GM18868 (cell line): ENCODE measurements around the gene RAMP3.
"Not testable (repeated sequence)": the region's sequence is repeated elsewhere in the genome, so short reads cannot be mapped to it uniquely, and the experiment has no call there.

ENCODE experiments used
- ATAC-seq: cut with Tn5 transposase; IDR thresholded peaks from one replicate; pipeline ENCODE4 v1.9.1; 2021; ENCODE audit warnings: mild to moderate bottlenecking, moderate library complexity; ENCODE audit not compliant: unreplicated experiment

RAMP3 gene

DNA sequence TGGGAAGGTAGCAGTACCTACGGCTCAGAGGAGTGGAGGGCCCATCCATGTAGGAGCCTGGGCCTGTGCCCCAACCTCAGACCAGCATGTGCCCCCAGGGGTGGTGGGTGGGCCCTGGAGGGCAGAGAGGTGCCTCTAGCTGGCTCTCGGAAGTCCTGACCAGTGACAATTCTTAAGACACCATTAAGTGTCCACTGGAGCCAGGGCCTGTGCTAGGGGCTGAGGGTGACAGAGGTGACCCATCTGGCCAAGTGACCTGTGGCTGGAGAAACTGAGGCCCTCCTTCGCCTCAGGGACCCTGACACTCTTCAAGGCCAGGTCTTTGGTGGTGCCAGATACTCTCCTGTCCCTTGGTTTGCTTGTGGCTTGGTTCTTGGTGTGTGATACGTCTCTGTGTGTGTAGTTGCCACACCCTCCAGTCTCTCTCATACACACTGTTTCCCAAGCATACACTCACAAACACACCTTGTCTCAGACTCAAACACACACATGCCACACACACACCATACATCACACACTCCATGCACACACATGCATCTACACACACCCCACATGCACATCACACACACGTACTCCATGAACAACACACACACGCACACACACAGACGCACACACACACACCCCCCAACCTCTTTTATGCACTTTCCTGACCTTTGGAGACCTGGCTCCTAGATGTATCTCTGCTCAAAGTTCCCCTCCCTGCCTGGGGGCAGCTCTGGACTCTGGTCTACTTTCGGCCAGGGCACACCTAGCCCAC is 897 bp upstream of the RAMP3 start:
- ATAC-seq: no peak

- ATAC-seq: no peak
These were observed 322 bp upstream of the RAMP3 start for GRCh38 chr7:45157286-45157652.

DNA sequence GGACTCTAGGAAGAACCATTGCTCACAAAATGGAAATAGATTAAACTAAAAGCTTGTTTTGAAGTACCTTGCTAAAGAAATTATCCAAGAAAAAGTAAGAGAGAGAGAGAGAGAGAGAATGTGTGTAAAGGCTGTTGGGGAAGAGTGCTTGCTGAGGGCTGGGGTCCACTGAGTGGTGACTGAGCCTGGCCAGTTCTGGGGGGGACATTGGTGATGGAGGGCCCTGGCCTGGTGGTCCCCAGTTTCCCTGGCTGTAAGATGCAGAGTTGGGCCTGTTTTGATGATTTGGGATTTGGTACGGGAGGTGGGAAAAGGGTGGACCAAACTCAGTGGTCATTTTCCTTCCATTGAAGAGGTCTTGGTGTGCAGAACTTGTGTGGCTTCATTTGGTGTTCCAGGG is 880 bp downstream of the RAMP3 start:
- no peak for ATAC-seq

GRCh38 chr7:45159296-45159695 is 1.7 kb downstream of the RAMP3 start:
- ATAC-seq: no peak

DNA sequence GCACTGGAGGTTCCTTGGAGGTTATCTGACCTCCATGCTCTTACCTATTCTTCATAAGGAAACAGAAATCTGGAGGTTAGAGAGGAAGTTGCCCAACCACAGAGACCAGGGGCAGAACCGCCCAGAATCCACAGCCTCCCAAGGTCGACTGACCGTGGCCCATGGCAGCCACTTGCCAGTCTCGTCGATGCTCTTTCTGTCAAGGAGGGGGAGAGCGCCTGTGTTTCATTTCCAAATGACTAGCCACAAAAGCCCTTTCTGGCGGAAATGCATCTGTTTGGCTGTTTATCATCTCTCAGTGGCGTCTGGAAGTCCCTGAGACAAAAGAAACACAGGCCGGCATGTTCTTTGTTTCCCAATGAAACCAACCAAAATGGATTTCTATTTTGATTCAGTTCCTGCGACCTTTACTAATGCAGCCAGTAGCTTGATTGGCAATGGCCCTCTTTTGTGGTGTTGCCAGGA is 2.9 kb downstream of the RAMP3 start:
- ATAC-seq: no peak

DNA sequence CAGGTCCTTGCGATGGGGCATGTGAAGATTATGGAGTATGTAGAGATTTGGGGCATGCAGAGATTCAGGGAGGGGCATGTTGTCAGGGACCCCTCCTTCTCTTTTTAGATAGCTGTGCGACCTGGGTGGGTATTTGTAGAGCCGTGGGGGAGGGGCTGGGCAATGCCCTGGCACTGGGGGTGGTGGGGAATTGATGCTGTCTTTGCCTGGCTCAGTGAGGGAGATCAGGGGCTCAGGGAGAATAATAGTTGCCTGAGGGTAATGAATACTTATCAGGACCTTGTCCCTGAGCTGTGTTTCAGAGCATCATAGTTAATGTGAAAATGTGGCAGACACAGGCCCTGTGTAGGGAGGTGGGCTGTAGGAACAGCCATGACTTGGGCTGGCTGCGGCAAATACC is 3.5 kb downstream of the RAMP3 start:
- no peak for ATAC-seq

DNA sequence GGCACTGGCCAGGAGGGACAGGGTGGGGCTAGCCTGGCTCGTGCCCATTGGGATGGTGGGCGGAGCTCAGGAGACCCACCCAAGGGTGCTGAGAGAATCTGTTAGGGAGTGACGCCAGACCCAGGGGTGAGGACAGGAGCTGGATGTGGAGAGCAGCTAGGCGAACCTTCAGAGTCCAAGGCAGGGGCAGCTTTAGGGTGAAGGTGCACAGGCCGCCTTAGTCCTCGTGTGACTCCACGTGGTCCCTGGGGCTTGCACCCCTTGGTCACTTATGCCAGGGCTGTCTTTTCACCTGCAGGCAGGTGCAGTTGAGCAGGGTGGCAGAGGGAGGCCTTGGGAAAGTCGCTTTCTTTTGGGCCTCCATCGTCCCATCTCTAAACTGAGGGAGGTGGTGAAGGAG is 4.3 kb downstream of the RAMP3 start:
- no peak for ATAC-seq

DNA sequence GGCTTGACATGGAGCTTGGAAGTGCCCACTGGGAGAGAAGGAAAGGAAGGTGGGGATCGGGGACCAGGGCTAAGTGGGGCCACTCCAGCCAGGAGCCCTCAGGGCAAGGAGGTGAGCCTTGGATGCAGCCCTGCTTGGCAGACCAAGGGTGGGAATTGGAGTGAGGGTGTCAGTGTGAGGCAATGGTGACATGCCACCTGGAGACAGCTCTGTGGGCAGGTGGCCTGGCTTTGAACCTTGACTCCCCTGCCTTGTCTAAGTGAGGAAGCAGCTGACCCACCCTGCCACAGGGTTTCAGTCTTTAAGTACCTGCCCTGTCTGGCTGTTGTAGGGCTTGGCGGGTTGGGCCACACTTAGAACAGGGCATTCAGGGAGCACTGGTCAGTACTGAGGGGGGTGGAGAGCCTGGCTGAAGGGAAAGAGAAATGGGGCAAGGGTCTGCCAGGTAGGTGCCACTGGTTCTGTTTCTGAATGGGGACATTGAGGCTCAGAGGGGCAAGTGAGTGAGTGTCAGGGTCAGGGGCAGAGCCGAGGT is 4.8 kb downstream of the RAMP3 start:
- ATAC-seq: no peak

GRCh38 chr7:45162943-45163691 is 5.5 kb downstream of the RAMP3 start:
- ATAC-seq: no peak

- ATAC-seq: no peak
These were observed 6.1 kb downstream of the RAMP3 start for GRCh38 chr7:45163692-45164052.

DNA sequence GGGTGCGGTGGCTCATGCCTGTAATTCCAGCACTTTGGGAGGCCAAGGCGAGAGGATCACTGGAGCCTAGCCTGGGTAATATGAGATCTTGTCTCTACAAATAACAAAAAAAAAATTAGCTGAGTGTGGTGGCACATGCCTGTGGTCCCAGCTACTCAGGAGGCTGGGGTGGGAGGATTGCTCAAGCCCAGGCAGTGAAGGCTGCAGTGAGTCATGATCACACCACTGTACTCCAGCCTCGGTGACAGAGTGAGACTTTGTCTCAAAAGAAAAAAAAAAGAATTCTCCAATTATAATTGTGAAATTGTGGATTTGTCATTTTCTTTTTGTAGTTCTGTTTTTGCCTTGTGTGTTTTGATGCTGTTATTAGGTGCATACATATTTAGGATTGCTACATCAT is 6.7 kb downstream of the RAMP3 start:
- ATAC-seq: not testable (repeated sequence)

- ATAC-seq: no peak
These were observed 8.3 kb downstream of the RAMP3 start for GRCh38 chr7:45165857-45166256.

DNA sequence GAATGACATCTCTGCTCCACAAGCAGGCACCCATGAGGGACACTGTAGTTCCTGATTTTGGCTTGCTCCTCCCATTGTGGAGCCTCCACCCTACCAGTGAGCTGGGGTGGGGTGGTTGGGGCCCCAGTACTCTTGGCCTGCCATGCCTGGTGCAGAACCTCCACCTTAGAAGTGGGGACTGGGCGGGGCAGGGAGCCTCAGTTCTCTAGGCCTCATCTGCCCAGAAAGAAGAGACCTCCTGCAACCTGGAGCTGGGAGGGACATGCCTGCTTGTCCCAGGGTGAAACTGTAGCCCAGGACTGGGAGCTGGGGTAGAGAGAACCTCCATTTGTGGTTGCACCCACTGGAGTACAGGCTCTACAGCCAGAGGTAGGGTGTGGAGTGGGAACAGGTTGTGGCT is 14.4 kb downstream of the RAMP3 start:
- no peak for ATAC-seq

GRCh38 chr7:45173596-45174327 is 16.2 kb downstream of the RAMP3 start:
- no peak for ATAC-seq

DNA sequence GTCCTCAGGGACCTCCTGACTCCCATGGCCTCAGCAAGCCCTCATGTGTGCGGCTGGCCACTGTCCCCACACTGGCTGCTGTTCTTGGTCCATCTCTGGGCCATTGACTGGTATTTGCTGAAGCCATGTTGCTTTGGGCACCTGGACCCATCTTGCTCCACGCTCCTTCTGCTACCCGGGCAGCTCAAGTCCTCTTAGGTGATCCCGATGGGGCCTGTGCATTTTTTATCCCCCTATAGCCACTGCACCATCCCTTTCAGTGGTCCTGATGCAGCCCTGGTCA is 16.7 kb downstream of the RAMP3 start:
- ATAC-seq: no peak

GRCh38 chr7:45174966-45175765 is 17.6 kb downstream of the RAMP3 start:
- no peak for ATAC-seq

DNA sequence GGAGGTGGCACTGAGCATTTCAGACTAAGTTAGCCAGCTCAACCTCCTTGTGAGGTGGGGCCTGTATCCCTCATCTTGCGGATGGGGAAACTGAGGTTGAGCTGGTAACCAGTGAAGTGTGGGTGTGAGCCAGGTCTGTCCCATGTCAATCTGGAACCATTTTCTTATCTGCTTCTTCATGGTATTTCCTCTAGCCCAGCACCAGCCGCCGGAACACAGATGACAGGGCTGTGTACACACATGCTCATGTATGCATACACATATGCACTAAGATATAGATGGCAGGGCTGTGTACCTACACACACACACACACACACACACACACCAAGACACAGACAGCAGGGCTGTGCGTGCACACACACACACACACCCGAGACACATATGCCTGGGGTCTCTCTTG is 18.5 kb downstream of the RAMP3 start:
- no peak for ATAC-seq

DNA sequence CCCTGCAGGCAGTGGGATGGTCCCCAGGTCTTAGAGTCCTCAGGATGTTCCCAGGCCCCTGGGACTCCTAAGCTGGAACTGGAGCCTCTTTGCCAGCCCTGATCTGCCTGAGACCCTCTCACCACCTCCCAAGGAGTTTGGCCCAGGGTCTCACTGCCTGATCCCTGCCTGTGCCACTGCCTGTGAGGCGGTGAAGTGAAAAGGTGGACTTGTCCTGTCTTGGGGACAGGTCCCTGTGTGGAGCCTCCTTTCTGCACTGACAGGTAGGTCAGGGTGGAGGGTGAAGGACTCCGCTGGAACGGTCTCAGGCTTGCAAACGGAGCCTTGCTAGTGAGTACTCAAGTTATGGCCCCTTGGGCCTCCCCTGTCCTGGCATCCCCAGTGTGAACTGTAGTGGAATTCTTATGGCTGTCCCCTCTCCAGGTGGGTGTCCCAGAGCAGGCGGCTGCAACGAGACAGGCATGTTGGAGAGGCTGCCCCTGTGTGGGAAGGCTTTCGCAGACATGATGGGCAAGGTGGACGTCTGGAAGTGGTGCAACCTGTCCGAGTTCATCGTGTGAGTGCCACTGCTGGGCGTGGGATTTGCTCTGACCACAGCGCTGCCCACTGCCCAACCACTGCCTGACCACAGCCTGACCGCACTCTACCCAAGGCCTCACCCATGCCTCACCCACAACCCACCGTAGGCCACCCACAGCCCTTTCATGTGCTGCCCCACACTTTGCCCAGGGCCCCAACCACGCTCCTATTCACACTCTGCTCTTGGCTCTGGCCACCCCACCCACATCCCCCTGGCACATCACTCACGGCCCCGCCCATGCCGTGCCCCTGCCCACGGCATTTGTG is 19.5 kb downstream of the RAMP3 start:
- ATAC-seq: no peak

GRCh38 chr7:45177801-45178200 is 20.2 kb downstream of the RAMP3 start:
- ATAC-seq: no peak
